ENCODE data around the gene FUOM.
"Not testable (repeated sequence)": the region's sequence is repeated elsewhere in the genome, so short reads cannot be mapped to it uniquely, and the experiment has no call there.

FUOM gene

DNA sequence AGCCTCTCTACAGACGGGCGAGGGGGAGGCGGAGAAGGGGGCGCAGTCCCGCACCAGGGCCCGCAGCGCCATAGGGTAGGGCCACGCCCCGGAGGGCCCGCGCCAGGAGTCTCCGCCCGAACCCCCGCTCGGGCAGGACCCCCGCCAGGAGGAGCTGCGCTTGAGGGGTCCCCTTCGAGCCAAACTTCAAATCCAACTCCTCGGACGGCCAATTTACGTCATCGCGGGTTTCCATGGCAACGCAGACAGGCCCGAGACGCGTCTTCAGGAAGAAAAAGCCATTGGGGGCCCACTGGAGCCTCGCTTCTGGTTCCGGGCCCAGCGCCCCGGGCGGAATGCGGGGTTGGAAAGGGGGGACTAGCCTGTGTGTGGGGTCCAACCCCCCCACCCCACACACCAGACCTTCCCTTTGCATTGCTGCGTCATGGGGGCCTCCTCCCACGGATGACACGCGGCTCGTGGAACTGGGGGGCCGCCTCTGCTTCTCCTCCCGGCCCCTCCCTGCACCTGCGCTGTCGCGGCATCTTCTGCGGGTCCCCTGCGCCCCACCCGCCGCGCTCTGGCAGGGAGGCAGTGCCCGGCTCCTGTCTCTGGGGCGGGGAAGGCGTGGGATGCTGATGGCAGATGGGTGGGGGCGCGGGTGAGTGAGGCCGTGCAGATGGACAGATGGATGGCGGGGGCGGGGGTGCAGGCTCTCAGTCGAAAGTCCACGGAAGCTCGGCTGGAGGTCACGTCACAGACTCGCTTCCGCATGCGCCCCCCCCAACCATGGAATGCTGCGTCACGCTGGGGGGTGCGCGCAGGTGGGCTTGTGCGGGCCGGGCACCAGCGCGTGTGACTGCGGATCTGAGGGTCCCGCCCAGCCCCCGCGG is 22.3 kb downstream of the FUOM start:
- peak; percentile 71 to 86 for DNase-seq (ENCODE audit: extremely low read depth in 1 of 2, low read depth in 1 of 2)

- no peak for DNase-seq (ENCODE audit: extremely low read depth in 1 of 2, low read depth in 1 of 2)
These were observed 23.1 kb downstream of the FUOM start for GRCh38 chr10:133334503-133335245.

- DNase-seq (ENCODE audit: extremely low read depth in 1 of 2, low read depth in 1 of 2): no peak
These were observed 24.7 kb downstream of the FUOM start for GRCh38 chr10:133332936-133333699.

GRCh38 chr10:133329491-133330202 is 28.2 kb downstream of the FUOM start:
- peak; percentile 67 to 85 for DNase-seq (ENCODE audit: extremely low read depth in 1 of 2, low read depth in 1 of 2)

DNA sequence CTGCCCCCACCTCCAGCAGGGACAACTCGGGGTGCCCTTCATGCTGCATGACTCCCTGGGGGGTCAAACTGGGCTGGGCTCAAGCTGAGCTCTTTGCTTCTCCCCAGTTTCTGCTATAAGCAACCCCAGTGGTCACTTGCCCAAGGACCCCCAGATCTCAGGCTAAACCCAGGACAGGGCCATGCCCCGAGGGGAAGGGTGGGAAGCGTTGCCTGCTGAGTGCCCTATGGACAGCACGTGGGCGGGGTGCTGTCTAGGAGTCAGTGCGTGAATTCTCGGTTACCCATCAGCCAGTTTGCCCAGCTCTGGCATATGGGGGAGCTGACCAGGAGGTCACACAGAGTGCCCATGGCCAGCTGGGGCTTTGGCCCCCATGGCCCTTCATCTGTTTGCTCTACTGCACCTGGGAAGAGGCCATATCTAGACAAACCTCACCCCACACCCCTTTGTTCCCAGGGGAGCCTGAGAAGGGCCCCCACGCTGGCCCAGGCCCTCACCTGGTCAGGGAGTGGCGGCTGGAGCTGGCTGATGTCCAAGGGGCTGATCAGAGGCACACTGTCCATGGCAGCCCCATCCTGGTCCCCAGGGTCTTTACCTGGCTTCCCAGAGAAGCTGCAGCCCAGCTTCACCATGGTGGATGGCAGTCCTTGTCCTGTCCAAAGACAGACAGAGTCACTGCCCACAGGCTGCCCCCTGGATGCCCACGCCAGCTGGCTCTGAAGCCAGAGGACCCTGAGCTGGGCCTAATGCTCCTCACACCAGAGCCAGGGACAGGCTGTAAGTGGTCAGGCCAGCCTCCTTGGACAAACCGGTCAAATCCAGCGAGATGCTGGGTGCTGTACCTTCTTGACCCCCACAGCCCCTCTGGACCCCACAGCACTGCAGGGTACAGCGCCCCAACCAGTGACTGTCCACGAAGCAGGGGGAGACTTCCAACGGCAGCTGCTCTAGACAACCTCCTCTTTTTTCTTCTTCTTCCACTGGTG is 29.2 kb downstream of the FUOM start:
- DNase-seq (ENCODE audit: extremely low read depth in 1 of 2, low read depth in 1 of 2): no peak

- no peak for DNase-seq (ENCODE audit: extremely low read depth in 1 of 2, low read depth in 1 of 2)
These were observed 30.0 kb downstream of the FUOM start for GRCh38 chr10:133327651-133328357.

DNA sequence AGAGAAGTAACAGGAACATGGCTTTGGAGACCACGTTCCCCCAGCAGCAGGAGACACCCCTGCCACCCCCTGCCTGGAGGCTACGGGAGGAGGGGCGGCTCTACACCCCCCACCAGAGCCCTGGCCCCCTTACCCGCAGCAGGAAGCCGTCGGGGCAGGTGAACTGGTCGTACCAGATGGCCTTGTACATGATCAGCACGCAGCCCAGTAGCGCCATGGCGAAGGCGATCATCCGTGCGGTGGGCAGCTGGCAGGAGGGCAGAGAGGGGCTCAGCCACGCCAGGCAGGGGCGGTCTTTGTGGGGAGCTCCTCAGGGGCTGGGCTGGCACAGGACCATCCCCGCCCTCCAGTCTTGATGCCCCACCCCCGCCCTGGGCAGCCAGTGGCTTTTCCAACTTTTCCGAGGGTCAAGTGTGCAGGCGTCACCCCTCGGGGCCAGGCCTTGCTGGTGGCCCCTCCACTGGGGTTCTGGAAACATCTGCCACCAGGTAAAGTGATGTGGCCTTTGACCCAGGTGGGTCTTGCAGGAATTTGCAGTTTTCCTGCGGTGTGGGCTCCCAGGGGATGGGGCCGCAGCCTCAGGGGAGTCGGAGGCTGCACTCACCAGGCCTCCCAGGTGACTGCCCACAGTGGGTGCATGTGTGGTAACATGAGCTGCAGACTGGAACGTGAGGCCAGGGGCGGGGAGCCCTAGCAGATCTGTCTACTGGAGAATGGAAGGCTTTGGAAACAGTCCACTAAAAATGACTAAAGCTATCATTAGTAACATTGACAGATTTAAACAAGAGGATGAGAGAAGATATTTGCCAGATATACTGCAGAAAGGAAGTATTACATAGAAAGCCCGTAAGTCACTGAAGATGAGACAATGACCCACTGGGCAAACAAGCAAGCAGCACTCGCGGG is 30.8 kb downstream of the FUOM start:
- no peak for DNase-seq (ENCODE audit: extremely low read depth in 1 of 2, low read depth in 1 of 2)

DNA sequence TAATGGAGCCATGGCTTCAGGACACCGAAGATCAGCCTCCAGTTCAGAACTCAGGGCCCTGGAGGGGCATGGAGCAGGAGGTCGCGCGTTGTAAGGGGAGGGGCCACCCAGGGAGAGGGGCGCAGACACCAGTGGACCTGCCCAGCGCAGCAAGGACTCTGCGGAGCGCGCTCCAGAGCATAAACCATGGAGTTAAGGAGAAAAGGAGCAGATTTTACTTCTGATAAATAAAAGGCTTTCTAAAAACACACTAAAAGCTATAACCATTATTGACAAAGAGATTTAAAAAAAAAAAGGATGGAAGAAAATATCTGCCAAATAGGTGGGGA is 31.6 kb downstream of the FUOM start:
- no peak for DNase-seq (ENCODE audit: extremely low read depth in 1 of 2, low read depth in 1 of 2)

GRCh38 chr10:133325440-133326222 is 32.2 kb downstream of the FUOM start:
- DNase-seq (ENCODE audit: extremely low read depth in 1 of 2, low read depth in 1 of 2): no peak

DNA sequence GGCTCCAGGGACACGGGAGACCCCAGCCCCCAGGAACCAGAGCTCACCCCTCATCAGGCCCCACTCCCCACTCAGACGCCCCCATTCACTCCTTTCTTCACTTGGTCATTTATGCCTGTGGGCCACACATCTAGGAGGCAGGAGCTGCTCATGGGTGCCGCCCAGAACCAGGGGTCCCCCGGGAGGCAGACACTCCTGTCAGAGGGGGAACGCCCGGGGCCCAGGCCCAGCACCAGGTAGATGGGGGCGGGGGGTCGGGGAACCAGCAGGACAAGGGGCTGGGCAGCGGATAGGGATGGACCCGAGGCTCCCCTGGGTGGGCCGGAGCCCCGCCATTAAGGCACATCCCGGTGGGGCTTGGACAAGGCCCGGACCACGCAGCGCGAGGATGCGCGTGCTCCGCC is 33.0 kb downstream of the FUOM start:
- no peak for DNase-seq (ENCODE audit: extremely low read depth in 1 of 2, low read depth in 1 of 2)

DNA sequence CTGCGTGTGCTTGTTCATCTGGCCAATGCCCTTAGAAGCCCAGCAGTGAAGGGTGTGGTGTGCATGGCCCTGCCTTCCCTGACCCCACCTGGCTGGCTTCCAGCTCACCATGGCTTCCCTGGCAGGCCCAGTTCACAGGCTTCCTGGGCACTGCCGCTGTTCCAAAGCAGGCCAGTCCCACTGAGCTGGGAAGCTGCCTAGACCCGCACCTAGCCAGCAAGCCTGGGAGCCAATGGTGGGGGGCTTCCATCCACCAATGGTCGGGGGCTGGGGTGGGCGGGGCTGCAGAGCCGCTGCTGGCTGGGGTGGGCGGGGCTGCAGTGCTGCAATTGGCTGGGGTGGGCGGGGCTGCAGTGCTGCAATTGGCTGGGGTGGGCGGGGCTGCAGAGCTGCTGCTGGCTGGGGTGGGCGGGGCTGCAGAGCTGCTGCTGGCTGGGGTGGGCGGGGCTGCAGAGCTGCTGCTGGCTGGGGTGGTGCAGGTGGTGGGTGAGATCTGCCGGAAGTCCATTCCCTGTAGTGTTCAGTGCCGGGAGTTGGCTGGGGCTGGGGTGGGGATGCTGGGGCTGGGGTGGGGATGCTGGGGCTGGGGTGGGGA is 33.5 kb downstream of the FUOM start:
- DNase-seq (ENCODE audit: extremely low read depth in 1 of 2, low read depth in 1 of 2): peak in 1 of 2 donors; percentile 24

DNA sequence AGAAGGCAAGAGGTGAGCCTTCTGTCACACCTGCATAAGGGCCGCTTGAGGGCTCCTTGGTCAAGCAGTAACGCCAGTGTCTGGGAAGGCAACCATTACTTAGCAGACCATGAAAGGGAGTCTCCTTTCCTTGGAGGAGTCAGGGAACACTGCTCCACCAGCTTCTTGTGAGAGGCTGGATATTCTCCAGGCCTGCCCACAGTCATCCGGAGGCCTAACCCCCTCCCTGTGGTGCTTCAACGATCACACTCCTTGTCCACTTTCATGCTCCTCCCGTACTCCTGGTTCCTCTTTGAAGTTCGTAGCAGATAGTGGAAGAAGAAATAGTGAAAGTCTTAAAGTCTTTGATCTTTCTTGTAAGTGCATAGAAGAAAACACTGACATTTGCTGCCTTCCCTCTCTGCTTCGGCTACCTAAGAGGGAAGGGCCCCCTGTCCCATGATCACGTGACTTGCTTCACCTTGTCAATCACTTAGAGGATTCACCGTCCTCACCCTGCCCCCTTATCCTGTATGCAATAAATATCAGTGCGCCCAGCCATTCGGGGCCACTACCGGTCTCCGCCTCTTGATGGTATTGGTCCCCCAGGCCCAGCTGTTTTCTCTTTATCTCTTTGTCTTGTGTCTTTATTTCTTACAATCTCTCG is 35.6 kb downstream of the FUOM start:
- not testable (repeated sequence) for DNase-seq (ENCODE audit: extremely low read depth in 1 of 2, low read depth in 1 of 2)

- not testable (repeated sequence) for DNase-seq (ENCODE audit: extremely low read depth in 1 of 2, low read depth in 1 of 2)
These were observed 36.9 kb downstream of the FUOM start for GRCh38 chr10:133320852-133321422.

- peak; percentile 31 to 55 for DNase-seq (ENCODE audit: extremely low read depth in 1 of 2, low read depth in 1 of 2)
These were observed 39.2 kb downstream of the FUOM start for GRCh38 chr10:133318494-133319127.

DNA sequence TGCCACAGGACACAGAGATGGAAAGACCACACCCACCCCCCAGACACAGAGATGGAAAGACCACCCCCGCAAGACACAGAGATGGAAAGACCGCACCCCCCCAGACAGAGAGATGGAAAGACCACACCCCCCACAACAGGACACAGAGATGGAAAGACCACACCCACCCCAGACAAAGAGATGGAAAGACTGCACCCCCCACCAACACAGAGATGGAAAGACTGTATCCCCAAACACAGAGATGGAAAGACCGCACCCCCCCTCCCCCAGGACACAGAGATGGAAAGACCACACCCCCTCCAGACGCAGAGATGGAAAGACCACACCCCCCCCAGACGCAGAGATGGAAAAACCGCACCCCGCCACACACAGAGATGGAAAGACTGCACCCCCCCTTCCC is 41.1 kb downstream of the FUOM start:
- no peak for DNase-seq (ENCODE audit: extremely low read depth in 1 of 2, low read depth in 1 of 2)

GRCh38 chr10:133316266-133316665 is 41.6 kb downstream of the FUOM start:
- no peak for DNase-seq (ENCODE audit: extremely low read depth in 1 of 2, low read depth in 1 of 2)

Measured in activated CD8-positive, alpha-beta memory T cell treated with anti-CD3 and anti-CD28 coated beads for 1 hour (primary cell).